ENCODE measurements around the gene PDZRN4.

The PDZRN4 gene

DNA sequence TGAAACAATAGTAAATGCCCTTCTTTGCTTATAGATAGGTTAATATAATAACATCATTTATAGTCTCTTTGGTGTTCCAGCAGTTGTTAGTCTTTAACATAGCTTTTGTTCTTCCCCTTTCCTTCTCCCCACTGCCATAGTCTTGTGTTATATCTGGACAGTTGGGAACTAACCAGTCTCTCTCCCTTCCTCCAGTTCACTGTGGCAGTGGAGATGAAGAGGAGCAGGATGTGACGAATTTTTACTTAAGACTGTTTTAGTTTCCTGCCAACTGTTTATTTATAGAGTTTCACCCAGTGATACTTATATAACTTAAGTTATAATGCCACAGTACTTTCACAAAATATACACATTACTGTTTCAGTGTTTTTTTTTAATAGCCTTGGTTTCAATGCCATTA is 277.4 kb downstream of the PDZRN4 start:
- no peak overlapping the region for H3K9ac ChIP-seq (ENCODE audit: low read depth, low read length, poor library complexity, severe bottlenecking)
- H3K4me2 ChIP-seq (ENCODE audit: low read depth, low read length, poor library complexity, severe bottlenecking) = peak overlapping the region; percentile 32
- H3K27me3 ChIP-seq (ENCODE audit: insufficient read depth, low read length, poor library complexity, severe bottlenecking) = no peaks in the 10 kb centered on the region
- no peaks in the 10 kb centered on the region for H3F3A ChIP-seq (ENCODE audit: low read depth)
- H3K4me3 ChIP-seq (ENCODE audit: low read length, poor library complexity, severe bottlenecking) = no peak overlapping the region
- H3K9me2 ChIP-seq (replicated peaks; ENCODE audit: low read depth, low read length) = no peaks in the 10 kb centered on the region
- no peaks in the 10 kb centered on the region for H3K79me2 ChIP-seq (ENCODE audit: insufficient read depth, low read length)
- H3K4me1 ChIP-seq (ENCODE audit: insufficient read depth, low read length, poor library complexity, severe bottlenecking) = peaks cover 24% of the 10 kb centered on the region
- H3K9me3 ChIP-seq (ENCODE audit: insufficient read depth, low read depth, low read length) = no peaks in the 10 kb centered on the region
- no peaks in the 10 kb centered on the region for H4K20me1 ChIP-seq (ENCODE audit: insufficient read depth, low read length, poor library complexity, severe bottlenecking)
- peak overlapping the region; percentile 11; the same call in 1 of the 2 replicates for H2AFZ ChIP-seq (ENCODE audit: low read length)
- no peaks in the 10 kb centered on the region for H3K36me3 ChIP-seq (ENCODE audit: insufficient read depth, low read length)
- no peak for TF ChIP-seq EZH2phosphoT487 (IDR thresholded peaks at IDR 0.05; ENCODE audit: borderline replicate concordance)
- TF ChIP-seq, protein P1, sequence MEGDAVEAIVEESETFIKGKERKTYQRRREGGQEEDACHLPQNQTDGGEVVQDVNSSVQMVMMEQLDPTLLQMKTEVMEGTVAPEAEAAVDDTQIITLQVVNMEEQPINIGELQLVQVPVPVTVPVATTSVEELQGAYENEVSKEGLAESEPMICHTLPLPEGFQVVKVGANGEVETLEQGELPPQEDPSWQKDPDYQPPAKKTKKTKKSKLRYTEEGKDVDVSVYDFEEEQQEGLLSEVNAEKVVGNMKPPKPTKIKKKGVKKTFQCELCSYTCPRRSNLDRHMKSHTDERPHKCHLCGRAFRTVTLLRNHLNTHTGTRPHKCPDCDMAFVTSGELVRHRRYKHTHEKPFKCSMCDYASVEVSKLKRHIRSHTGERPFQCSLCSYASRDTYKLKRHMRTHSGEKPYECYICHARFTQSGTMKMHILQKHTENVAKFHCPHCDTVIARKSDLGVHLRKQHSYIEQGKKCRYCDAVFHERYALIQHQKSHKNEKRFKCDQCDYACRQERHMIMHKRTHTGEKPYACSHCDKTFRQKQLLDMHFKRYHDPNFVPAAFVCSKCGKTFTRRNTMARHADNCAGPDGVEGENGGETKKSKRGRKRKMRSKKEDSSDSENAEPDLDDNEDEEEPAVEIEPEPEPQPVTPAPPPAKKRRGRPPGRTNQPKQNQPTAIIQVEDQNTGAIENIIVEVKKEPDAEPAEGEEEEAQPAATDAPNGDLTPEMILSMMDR (conservative IDR thresholded peaks at IDR 0.05; ENCODE audit: low read length) = no peak

DNA sequence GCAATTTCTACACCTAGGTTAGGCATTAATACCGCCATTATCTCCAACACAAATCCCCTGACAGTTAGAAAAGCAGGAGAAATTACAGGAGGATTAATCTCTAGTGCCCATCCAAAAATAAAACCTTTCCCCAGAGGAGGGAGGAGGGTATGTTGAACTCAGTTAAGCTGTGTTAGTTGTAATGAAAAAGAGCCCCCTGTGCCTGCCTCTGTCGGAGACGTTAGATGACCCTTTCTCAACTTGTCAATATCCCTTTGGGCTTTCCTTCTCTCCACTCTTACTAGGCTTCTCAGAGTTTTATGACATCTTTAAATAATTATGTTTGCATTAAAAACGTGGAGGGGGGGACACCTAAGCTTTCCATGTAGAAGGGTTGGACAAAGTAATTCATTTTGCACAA is 278.2 kb downstream of the PDZRN4 start:
- H3F3A ChIP-seq (ENCODE audit: low read depth) = no peaks in the 10 kb centered on the region
- H3K4me1 ChIP-seq (ENCODE audit: insufficient read depth, low read length, poor library complexity, severe bottlenecking) = peaks cover 24% of the 10 kb centered on the region
- TF ChIP-seq EZH2phosphoT487 (IDR thresholded peaks at IDR 0.05; ENCODE audit: borderline replicate concordance) = no peak
- TF ChIP-seq, protein P1 (conservative IDR thresholded peaks at IDR 0.05; ENCODE audit: low read length) = no peak
- H3K79me2 ChIP-seq (ENCODE audit: insufficient read depth, low read length) = no peaks in the 10 kb centered on the region
- no peaks in the 10 kb centered on the region for H4K20me1 ChIP-seq (ENCODE audit: insufficient read depth, low read length, poor library complexity, severe bottlenecking)
- no peak overlapping the region for H3K4me2 ChIP-seq (ENCODE audit: low read depth, low read length, poor library complexity, severe bottlenecking)
- no peaks in the 10 kb centered on the region for H3K27me3 ChIP-seq (ENCODE audit: insufficient read depth, low read length, poor library complexity, severe bottlenecking)
- no peaks in the 10 kb centered on the region for H3K9me2 ChIP-seq (replicated peaks; ENCODE audit: low read depth, low read length)
- H2AFZ ChIP-seq (ENCODE audit: low read length) = peak overlapping the region; percentile 11; the same call in 1 of the 2 replicates
- H3K9me3 ChIP-seq (ENCODE audit: insufficient read depth, low read depth, low read length) = no peaks in the 10 kb centered on the region
- H3K9ac ChIP-seq (ENCODE audit: low read depth, low read length, poor library complexity, severe bottlenecking) = no peak overlapping the region
- H3K4me3 ChIP-seq (ENCODE audit: low read length, poor library complexity, severe bottlenecking) = no peak overlapping the region
- no peaks in the 10 kb centered on the region for H3K36me3 ChIP-seq (ENCODE audit: insufficient read depth, low read length)

DNA sequence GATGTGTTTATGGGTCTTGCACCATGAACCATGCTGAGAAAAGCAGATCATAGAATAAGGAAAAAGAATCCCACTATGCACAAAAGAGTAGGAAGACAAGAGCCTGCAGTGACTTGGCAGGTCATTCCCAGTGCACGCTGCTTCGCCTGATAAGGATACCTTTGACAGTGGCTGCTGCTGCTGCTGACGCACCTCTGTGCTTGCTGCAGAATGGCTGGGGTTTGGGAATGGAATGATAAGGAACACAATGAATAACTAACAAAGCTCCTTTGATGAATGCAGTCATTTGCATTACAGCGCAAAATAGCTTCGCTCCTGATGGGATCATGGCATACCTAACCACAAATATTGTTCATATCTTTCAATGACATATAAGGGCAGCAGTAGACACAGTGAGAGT is 278.7 kb downstream of the PDZRN4 start:
- H2AFZ ChIP-seq (ENCODE audit: low read length) = no peak overlapping the region
- H3K4me3 ChIP-seq (ENCODE audit: low read length, poor library complexity, severe bottlenecking) = no peak overlapping the region
- no peaks in the 10 kb centered on the region for H3K27me3 ChIP-seq (ENCODE audit: insufficient read depth, low read length, poor library complexity, severe bottlenecking)
- TF ChIP-seq EZH2phosphoT487 (IDR thresholded peaks at IDR 0.05; ENCODE audit: borderline replicate concordance) = no peak
- TF ChIP-seq, protein P1 (conservative IDR thresholded peaks at IDR 0.05; ENCODE audit: low read length) = no peak
- H3K9ac ChIP-seq (ENCODE audit: low read depth, low read length, poor library complexity, severe bottlenecking) = no peak overlapping the region
- H3K9me3 ChIP-seq (ENCODE audit: insufficient read depth, low read depth, low read length) = no peaks in the 10 kb centered on the region
- H3K9me2 ChIP-seq (replicated peaks; ENCODE audit: low read depth, low read length) = no peaks in the 10 kb centered on the region
- no peaks in the 10 kb centered on the region for H4K20me1 ChIP-seq (ENCODE audit: insufficient read depth, low read length, poor library complexity, severe bottlenecking)
- H3K4me1 ChIP-seq (ENCODE audit: insufficient read depth, low read length, poor library complexity, severe bottlenecking) = peaks cover 24% of the 10 kb centered on the region
- no peaks in the 10 kb centered on the region for H3K36me3 ChIP-seq (ENCODE audit: insufficient read depth, low read length)
- H3F3A ChIP-seq (ENCODE audit: low read depth) = no peaks in the 10 kb centered on the region
- no peak overlapping the region for H3K4me2 ChIP-seq (ENCODE audit: low read depth, low read length, poor library complexity, severe bottlenecking)
- H3K79me2 ChIP-seq (ENCODE audit: insufficient read depth, low read length) = no peaks in the 10 kb centered on the region
